PC-9 (cell line): ENCODE results near the gene RICTOR. TPM values are rescaled to one million over a fixed set of nuclear protein-coding genes. Genes with fewer than 3 reads are reported as not detected.

Experiments
- BruUV-seq: library from RNA; stranded (reverse); fragments of 400-500 nt; replicated peaks from 2 replicates; lab custom pipeline; 2021; lab: Mats Ljungman, UMichigan
- CTCF ChIA-PET: fragments of 300-600 bp; sonication (Branson Sonifier 250); formaldehyde crosslinking; loops from one replicate; lab custom pipeline; 2022; ENCODE audit warnings: antibody characterized with exemption; lab: Charles Lee
- POLR2A ChIA-PET: fragments of 300-600 bp; sonication (Branson Sonifier 250); formaldehyde crosslinking; loops from one replicate; lab custom pipeline; 2022; ENCODE audit warnings: antibody characterized with exemption; ENCODE audit not compliant: unreplicated experiment; lab: Charles Lee
- DNase-seq, 2 experiments: peaks; one replicate each; pipeline versions ENCODE4 v3.0.0 to v3.0.0-alpha.2; 2015 to 2022; ENCODE audit warnings: mixed read lengths in 1 of 2
- H2AFZ ChIP-seq: fragments of 200-600 bp; sonication (generic); 2 replicates; pipeline ENCODE4 v1.8.1; 2017; ENCODE audit warnings: antibody characterized with exemption
- H3F3A ChIP-seq: fragments of 200-600 bp; sonication (generic); 2 replicates; pipeline ENCODE4 v1.8.1; 2017; ENCODE audit warnings: antibody characterized with exemption, mild to moderate bottlenecking, low read depth; ENCODE audit not compliant: insufficient read depth
- H3K27ac ChIP-seq: fragments of 200-600 bp; sonication (generic); 2 replicates; pipeline ENCODE4 v1.6.1; 2016; ENCODE audit warnings: mixed run types
- H3K27me3 ChIP-seq: fragments of 200-600 bp; sonication (generic); 2 replicates; pipeline ENCODE4 v1.6.1; 2016; ENCODE audit warnings: low read depth, mixed run types; ENCODE audit not compliant: insufficient read depth
- H3K36me3 ChIP-seq: fragments of 200-600 bp; sonication (generic); 2 replicates; pipeline ENCODE4 v1.6.1; 2016; ENCODE audit warnings: low read depth, mixed run types
- H3K4me1 ChIP-seq: fragments of 200-600 bp; sonication (generic); replicated peaks from 2 replicates; pipeline ENCODE4 v1.6.1; 2016; ENCODE audit warnings: mixed run types; ENCODE audit not compliant: insufficient read depth
- H3K4me2 ChIP-seq: fragments of 200-600 bp; sonication (generic); 2 replicates; pipeline ENCODE4 v1.6.1; 2017; ENCODE audit warnings: mixed run types
- H3K4me3 ChIP-seq: fragments of 200-600 bp; sonication (generic); 2 replicates; pipeline ENCODE4 v1.6.1; 2016; ENCODE audit warnings: mixed run types
- H3K79me2 ChIP-seq: fragments of 200-600 bp; sonication (generic); 2 replicates; pipeline ENCODE4 v1.6.1; 2017; ENCODE audit warnings: low read depth, mixed run types
- H3K9me2 ChIP-seq: fragments of 200-600 bp; sonication (generic); 2 replicates; pipeline ENCODE4 v1.8.1; 2017; ENCODE audit warnings: mild to moderate bottlenecking; ENCODE audit not compliant: insufficient read depth
- H3K9me3 ChIP-seq: fragments of 200-600 bp; sonication (generic); 2 replicates; pipeline ENCODE4 v1.8.1; 2016; ENCODE audit warnings: low read depth; ENCODE audit not compliant: insufficient read depth
- H4K20me1 ChIP-seq: fragments of 200-600 bp; sonication (generic); 2 replicates; pipeline ENCODE4 v1.8.1; 2017; ENCODE audit not compliant: insufficient read depth
- EZH2 ChIP-seq: fragments of 200-600 bp; sonication (generic); IDR thresholded peaks from 2 replicates; pipeline ENCODE4 v1.8.0; 2017; ENCODE audit warnings: antibody characterized with exemption, low read depth
- intact Hi-C: fragments of 100-400 bp; cut with micrococcal nuclease; formaldehyde crosslinking; loops from one replicate; pipeline ENCODE4 v1.10.0; 2022; ENCODE audit not compliant: unreplicated experiment
- total RNA-seq: library from RNA; stranded (reverse); gene quantifications from 2 replicates; pipeline ENCODE4 v1.2.3, GENCODE V29; 2021
- TF ChIP-seq, protein P1 (sequence below): fragments of 200-600 bp; sonication (generic); conservative IDR thresholded peaks from 2 replicates; pipeline ENCODE4 v1.6.1; 2017; ENCODE audit warnings: mixed run types, antibody characterized with exemption, mild to moderate bottlenecking, moderate library complexity

The RICTOR gene
- total RNA-seq, 1 experiment from 2014 or later, result 103 TPM

DNA sequence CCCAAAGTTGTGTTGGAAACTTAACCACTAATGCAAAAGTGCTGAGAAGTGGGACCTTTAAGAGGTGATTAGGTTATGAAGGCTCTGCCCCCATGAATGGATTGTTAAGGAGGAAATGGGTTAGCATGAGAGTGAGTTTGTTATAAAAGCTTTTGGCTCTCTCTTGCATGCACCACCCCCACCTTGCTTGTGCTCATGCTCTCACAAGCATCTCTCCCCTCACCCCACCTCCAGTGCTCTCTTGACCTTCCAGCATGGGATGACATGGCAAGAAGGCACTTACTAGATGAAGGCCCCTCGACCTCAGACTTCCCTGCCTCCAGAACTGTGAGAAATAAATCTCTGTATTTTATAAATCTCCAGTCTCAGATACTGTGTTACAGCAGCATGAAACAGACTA is 52.8 kb downstream of the RICTOR start:
- peaks cover 51% of the 10 kb centered on the region for H3K79me2 ChIP-seq
- H3K4me3 ChIP-seq, result no peak overlapping the region
- H3K27me3 ChIP-seq, result no peaks in the 10 kb centered on the region
- 0 out of 2 replicates have a peak, but pooled peaks cover 11% of the 10 kb centered on the region for H3F3A ChIP-seq
- intact Hi-C loops, result no loop called here
- peaks cover 37% of the 10 kb centered on the region for H3K36me3 ChIP-seq
- no TSS peak for BruUV-seq
- no peak overlapping the region for H3K4me2 ChIP-seq
- ChIA-PET POLR2A (no interaction called here), CTCF (no interaction called here)
- DNase-seq, result no peak
- H4K20me1 ChIP-seq, result peaks cover 19% of the 10 kb centered on the region
- TF ChIP-seq EZH2, result no peak
- TF ChIP-seq, protein P1, sequence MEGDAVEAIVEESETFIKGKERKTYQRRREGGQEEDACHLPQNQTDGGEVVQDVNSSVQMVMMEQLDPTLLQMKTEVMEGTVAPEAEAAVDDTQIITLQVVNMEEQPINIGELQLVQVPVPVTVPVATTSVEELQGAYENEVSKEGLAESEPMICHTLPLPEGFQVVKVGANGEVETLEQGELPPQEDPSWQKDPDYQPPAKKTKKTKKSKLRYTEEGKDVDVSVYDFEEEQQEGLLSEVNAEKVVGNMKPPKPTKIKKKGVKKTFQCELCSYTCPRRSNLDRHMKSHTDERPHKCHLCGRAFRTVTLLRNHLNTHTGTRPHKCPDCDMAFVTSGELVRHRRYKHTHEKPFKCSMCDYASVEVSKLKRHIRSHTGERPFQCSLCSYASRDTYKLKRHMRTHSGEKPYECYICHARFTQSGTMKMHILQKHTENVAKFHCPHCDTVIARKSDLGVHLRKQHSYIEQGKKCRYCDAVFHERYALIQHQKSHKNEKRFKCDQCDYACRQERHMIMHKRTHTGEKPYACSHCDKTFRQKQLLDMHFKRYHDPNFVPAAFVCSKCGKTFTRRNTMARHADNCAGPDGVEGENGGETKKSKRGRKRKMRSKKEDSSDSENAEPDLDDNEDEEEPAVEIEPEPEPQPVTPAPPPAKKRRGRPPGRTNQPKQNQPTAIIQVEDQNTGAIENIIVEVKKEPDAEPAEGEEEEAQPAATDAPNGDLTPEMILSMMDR, result no peak
- H2AFZ ChIP-seq, result no peak overlapping the region
- H3K27ac ChIP-seq, result no peak overlapping the region
- no peaks in the 10 kb centered on the region for H3K9me2 ChIP-seq
- peaks cover 5% of the 10 kb centered on the region; the same call in 1 of the 2 replicates for H3K9me3 ChIP-seq
- H3K4me1 ChIP-seq, result peaks cover 21% of the 10 kb centered on the region

DNA sequence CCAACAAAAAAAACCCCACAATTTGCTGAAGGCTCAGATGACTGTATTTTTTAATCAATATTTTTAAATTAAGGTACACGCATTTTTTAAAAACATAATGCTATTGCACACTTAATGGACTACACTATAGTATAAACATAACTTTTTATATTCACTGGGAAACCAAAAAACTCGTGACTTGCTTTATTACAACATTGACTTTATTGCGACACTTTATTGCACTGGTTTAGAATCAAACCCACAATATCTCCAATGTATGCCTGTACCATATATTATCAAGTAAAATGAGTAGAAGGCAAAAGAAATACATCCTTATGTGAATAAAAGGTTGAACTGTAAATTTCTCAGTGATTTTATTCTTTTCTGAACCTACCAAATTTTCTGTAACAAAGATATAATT is 53.7 kb downstream of the RICTOR start:
- CTCF ChIA-PET, result no interaction called here
- no peak for TF ChIP-seq EZH2
- TF ChIP-seq, protein P1, result no peak

DNA sequence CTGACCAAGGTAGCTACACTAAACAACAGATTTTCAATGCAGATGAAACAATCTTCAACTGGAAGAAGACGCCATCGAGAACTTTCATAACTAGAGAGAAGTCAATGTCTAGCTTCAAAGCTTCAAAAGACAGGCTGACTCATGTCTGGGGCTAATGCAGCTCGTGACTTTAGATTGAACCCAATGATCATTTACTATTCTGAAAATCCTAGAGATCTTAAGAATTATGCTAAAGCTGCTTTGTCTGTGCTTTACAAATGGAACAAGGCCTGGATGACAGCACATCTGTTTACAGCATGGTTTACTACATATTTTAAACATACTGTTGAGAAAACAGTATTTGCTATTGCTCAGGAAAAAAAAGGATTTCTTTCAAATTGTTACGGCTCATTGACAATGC is 54.9 kb downstream of the RICTOR start:
- H3K27me3 ChIP-seq, result no peaks in the 10 kb centered on the region
- no TSS peak for BruUV-seq
- no peak overlapping the region for H3K27ac ChIP-seq
- peaks cover 16% of the 10 kb centered on the region; the same call in 1 of the 2 replicates for H4K20me1 ChIP-seq
- H3K36me3 ChIP-seq, result peaks cover 40% of the 10 kb centered on the region
- intact Hi-C loops, result no loop called here
- TF ChIP-seq, protein P1, result no peak
- TF ChIP-seq EZH2, result no peak
- CTCF ChIA-PET, result no interaction called here
- H2AFZ ChIP-seq, result no peak overlapping the region
- DNase-seq, result no peak
- H3K9me3 ChIP-seq, result no peaks in the 10 kb centered on the region
- H3F3A ChIP-seq, result 0 out of 2 replicates have a peak, but pooled peaks cover 6% of the 10 kb centered on the region
- POLR2A ChIA-PET, result no interaction called here
- no peaks in the 10 kb centered on the region for H3K9me2 ChIP-seq
- H3K4me2 ChIP-seq, result no peak overlapping the region
- peaks cover 40% of the 10 kb centered on the region for H3K79me2 ChIP-seq
- peaks cover 4% of the 10 kb centered on the region; the same call in 1 of the 2 replicates for H3K4me1 ChIP-seq
- H3K4me3 ChIP-seq, result no peak overlapping the region

More for the DNA sequence above, 53.7 kb downstream of the RICTOR start:
- Histone ChIP-seq H3K4me2 (no peak overlapping the region), H4K20me1 (peaks cover 22% of the 10 kb centered on the region), H3K4me1 (peaks cover 13% of the 10 kb centered on the region), H2AFZ (no peak overlapping the region), H3K9me2 (no peaks in the 10 kb centered on the region), H3F3A (0 out of 2 replicates have a peak, but pooled peaks cover 7% of the 10 kb centered on the region), H3K79me2 (peaks cover 49% of the 10 kb centered on the region), H3K27me3 (no peaks in the 10 kb centered on the region), H3K9me3 (no peaks in the 10 kb centered on the region; the same call in 1 of the 2 replicates), H3K36me3 (peaks cover 37% of the 10 kb centered on the region), H3K27ac (no peak overlapping the region), H3K4me3 (no peak overlapping the region)
- intact Hi-C loops, result no loop called here
- BruUV-seq, result no TSS peak
- no peak for DNase-seq
- POLR2A ChIA-PET, result no interaction called here
